Measurements from ENCODE around the gene PKD2. TPM values are rescaled to one million over a fixed set of nuclear protein-coding genes. Genes with fewer than 3 reads are reported as not detected.
A peak's percentile ranks its signal among the peaks of the same experiment; 100 is the strongest.

Gene PKD2
- total and polyA plus RNA-seq, 2 of the 13 experiments (the other 11 are each of a cell fraction or from before 2014, with no cell fraction given), result 5.6 to 9.1 TPM

DNA sequence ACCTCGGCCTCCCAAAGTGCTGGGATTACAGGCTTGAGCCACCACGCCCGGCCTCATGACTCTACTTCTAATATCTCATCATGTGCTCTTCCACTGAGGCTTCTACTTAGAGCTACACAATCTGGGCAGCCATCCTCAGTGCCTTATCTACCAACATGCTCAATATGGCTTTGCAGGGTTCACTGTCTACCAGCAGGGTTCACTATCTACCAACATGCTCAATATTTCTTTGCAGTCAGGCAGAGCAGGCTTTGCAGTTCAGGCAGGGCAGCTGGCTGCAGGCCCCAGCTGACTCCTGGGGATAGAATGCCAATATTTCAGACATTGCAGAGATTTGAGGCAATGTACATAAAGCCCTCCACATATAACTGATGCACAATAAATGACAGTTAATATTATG, 47.5 kb downstream of the PKD2 start (continued):
- TF ChIP-seq, protein P1, sequence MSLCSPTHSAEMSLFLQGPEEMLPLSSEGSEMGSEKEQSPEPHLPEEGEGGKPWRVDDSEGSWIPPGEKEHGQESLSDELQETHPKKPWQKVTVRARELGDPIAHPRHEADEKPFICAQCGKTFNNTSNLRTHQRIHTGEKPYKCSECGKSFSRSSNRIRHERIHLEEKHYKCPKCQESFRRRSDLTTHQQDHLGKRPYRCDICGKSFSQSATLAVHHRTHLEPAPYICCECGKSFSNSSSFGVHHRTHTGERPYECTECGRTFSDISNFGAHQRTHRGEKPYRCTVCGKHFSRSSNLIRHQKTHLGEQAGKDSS (CRISPR knock-in tag; IDR thresholded peaks at IDR 0.05; ENCODE audit: borderline replicate concordance, low read depth), result 0 out of 2 replicates have a peak, but pooled peaks have one; percentile 25
- TF ChIP-seq ZFP36L1 (CRISPR knock-in tag; IDR thresholded peaks at IDR 0.05) (no peak), SMC3 (IDR thresholded peaks at IDR 0.05; ENCODE audit: low read length) (peak; percentile 99), TARDBP (CRISPR knock-in tag; IDR thresholded peaks at IDR 0.05) (peak; percentile 25; the same call in 1 of the 2 replicates), ZNF644 (CRISPR knock-in tag; IDR thresholded peaks at IDR 0.05; ENCODE audit: low read depth) (0 out of 2 replicates have a peak, but pooled peaks have one; percentile 20), RXRB (CRISPR knock-in tag; IDR thresholded peaks at IDR 0.05; ENCODE audit: borderline replicate concordance) (peak; percentile 24; the same call in 1 of the 2 replicates), RBM39 (IDR thresholded peaks at IDR 0.05; ENCODE audit: low read depth, low read length, poor library complexity, severe bottlenecking) (no peak), ZFY (CRISPR knock-in tag; IDR thresholded peaks at IDR 0.05) (0 out of 2 replicates have a peak, but pooled peaks have one; percentile 33), ZMYM3 (CRISPR knock-in tag; IDR thresholded peaks at IDR 0.05) (0 out of 2 replicates have a peak, but pooled peaks have one; percentile 20), KDM2A (CRISPR knock-in tag; IDR thresholded peaks at IDR 0.05; ENCODE audit: borderline replicate concordance, low read depth) (0 out of 2 replicates have a peak, but pooled peaks have one; percentile 34), ZBTB21 (CRISPR knock-in tag; IDR thresholded peaks at IDR 0.05) (no peak), MTF1 (CRISPR knock-in tag; IDR thresholded peaks at IDR 0.05) (no peak), FOXA3 (CRISPR knock-in tag; IDR thresholded peaks at IDR 0.05) (0 out of 2 replicates have a peak, but pooled peaks have one; percentile 20), XRCC5 (optimal IDR thresholded peaks at IDR 0.05; ENCODE audit: low read length) (peak; percentile 16), YY1 (IDR thresholded peaks at IDR 0.05; ENCODE audit: insufficient read depth, insufficient replicate concordance, low read depth, low read length) (peak; percentile 39), ZMYM4 (CRISPR knock-in tag; IDR thresholded peaks at IDR 0.05) (peak; percentile 38; the same call in 1 of the 2 replicates), MIXL1 (CRISPR knock-in tag; IDR thresholded peaks at IDR 0.05) (peak; percentile 44; the same call in 1 of the 2 replicates)
- TF ChIP-seq, protein P2, sequence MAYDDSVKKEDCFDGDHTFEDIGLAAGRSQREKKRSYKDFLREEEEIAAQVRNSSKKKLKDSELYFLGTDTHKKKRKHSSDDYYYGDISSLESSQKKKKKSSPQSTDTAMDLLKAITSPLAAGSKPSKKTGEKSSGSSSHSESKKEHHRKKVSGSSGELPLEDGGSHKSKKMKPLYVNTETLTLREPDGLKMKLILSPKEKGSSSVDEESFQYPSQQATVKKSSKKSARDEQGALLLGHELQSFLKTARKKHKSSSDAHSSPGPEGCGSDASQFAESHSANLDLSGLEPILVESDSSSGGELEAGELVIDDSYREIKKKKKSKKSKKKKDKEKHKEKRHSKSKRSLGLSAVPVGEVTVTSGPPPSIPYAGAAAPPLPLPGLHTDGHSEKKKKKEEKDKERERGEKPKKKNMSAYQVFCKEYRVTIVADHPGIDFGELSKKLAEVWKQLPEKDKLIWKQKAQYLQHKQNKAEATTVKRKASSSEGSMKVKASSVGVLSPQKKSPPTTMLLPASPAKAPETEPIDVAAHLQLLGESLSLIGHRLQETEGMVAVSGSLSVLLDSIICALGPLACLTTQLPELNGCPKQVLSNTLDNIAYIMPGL (CRISPR knock-in tag; IDR thresholded peaks at IDR 0.05; ENCODE audit: borderline replicate concordance in 1 of 2, low read depth in 1 of 2), result peak; percentile 31 to 51; a peak in 2 of 4 replicates
- TF ChIP-seq, protein P3, sequence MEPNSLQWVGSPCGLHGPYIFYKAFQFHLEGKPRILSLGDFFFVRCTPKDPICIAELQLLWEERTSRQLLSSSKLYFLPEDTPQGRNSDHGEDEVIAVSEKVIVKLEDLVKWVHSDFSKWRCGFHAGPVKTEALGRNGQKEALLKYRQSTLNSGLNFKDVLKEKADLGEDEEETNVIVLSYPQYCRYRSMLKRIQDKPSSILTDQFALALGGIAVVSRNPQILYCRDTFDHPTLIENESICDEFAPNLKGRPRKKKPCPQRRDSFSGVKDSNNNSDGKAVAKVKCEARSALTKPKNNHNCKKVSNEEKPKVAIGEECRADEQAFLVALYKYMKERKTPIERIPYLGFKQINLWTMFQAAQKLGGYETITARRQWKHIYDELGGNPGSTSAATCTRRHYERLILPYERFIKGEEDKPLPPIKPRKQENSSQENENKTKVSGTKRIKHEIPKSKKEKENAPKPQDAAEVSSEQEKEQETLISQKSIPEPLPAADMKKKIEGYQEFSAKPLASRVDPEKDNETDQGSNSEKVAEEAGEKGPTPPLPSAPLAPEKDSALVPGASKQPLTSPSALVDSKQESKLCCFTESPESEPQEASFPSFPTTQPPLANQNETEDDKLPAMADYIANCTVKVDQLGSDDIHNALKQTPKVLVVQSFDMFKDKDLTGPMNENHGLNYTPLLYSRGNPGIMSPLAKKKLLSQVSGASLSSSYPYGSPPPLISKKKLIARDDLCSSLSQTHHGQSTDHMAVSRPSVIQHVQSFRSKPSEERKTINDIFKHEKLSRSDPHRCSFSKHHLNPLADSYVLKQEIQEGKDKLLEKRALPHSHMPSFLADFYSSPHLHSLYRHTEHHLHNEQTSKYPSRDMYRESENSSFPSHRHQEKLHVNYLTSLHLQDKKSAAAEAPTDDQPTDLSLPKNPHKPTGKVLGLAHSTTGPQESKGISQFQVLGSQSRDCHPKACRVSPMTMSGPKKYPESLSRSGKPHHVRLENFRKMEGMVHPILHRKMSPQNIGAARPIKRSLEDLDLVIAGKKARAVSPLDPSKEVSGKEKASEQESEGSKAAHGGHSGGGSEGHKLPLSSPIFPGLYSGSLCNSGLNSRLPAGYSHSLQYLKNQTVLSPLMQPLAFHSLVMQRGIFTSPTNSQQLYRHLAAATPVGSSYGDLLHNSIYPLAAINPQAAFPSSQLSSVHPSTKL (CRISPR knock-in tag; IDR thresholded peaks at IDR 0.05), result 0 out of 2 replicates have a peak, but pooled peaks have one; percentile 17
- TF ChIP-seq, protein P4, sequence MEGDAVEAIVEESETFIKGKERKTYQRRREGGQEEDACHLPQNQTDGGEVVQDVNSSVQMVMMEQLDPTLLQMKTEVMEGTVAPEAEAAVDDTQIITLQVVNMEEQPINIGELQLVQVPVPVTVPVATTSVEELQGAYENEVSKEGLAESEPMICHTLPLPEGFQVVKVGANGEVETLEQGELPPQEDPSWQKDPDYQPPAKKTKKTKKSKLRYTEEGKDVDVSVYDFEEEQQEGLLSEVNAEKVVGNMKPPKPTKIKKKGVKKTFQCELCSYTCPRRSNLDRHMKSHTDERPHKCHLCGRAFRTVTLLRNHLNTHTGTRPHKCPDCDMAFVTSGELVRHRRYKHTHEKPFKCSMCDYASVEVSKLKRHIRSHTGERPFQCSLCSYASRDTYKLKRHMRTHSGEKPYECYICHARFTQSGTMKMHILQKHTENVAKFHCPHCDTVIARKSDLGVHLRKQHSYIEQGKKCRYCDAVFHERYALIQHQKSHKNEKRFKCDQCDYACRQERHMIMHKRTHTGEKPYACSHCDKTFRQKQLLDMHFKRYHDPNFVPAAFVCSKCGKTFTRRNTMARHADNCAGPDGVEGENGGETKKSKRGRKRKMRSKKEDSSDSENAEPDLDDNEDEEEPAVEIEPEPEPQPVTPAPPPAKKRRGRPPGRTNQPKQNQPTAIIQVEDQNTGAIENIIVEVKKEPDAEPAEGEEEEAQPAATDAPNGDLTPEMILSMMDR (CRISPR knock-in tag; IDR thresholded peaks at IDR 0.05), result peak; percentile 93

Measured in HepG2 (cell line).